ENCODE data around the gene SART3. TPM values are rescaled to one million over a fixed set of nuclear protein-coding genes. Genes with fewer than 3 reads are reported as not detected.

The SART3 gene
- total and polyA plus RNA-seq, 10 of the 15 experiments (the other 5 are each of a cell fraction or from before 2014, with no cell fraction given) = 8.8 to 179 (median 54.9) TPM

DNA sequence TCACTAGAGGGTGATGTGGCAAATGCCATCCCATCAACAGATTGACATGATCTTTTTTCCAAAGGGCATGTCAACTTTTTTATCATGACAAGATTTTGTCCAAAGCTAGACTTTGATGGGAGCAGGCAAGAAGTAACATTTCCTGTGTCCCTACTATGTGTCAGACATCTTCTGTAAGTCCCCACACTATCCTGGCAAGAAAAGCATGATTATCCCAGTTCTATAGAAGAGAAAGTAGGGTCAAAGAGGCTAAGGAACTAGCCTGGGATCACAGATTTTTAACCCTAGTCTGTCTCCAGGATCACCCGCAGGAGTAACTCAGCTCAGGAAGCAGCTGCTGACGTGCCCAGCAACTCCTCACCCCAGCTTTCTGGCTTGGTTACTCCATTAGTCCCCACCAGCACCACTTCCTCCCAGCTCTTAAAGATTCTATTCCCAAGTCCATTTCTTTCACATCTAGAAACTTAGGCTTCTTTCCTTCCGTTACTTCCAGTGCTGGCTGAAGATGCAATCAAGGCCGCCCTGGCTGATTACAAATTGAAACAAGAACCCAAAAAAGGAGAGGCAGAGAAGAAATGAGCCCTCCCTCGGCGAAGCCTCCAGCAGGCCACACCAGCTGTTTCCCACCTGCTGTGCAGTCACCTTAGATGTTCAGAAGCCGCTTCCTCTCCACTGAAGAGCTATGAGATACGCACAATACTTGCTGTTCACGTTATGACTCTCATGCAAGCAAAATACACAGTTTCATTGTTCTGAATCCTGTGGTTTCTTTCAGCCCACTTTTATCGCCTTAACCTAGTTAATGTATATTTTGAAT lies 7.6 kb upstream of the SART3 start (continued):
- no peak for TF ChIP-seq CEBPB (IDR thresholded peaks at IDR 0.05; ENCODE audit: borderline replicate concordance in 1 of 2, low read depth in 2 of 2, low read length in 2 of 2)
- TF ChIP-seq, protein P1, sequence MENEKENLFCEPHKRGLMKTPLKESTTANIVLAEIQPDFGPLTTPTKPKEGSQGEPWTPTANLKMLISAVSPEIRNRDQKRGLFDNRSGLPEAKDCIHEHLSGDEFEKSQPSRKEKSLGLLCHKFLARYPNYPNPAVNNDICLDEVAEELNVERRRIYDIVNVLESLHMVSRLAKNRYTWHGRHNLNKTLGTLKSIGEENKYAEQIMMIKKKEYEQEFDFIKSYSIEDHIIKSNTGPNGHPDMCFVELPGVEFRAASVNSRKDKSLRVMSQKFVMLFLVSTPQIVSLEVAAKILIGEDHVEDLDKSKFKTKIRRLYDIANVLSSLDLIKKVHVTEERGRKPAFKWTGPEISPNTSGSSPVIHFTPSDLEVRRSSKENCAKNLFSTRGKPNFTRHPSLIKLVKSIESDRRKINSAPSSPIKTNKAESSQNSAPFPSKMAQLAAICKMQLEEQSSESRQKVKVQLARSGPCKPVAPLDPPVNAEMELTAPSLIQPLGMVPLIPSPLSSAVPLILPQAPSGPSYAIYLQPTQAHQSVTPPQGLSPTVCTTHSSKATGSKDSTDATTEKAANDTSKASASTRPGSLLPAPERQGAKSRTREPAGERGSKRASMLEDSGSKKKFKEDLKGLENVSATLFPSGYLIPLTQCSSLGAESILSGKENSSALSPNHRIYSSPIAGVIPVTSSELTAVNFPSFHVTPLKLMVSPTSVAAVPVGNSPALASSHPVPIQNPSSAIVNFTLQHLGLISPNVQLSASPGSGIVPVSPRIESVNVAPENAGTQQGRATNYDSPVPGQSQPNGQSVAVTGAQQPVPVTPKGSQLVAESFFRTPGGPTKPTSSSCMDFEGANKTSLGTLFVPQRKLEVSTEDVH (IDR thresholded peaks at IDR 0.05; ENCODE audit: low read depth, partially characterized antibody) = peak; percentile 28
- no peak for TF ChIP-seq FOXM1 (IDR thresholded peaks at IDR 0.05; ENCODE audit: low read depth, low read length)
- no peak for TF ChIP-seq NFYB (IDR thresholded peaks at IDR 0.05; ENCODE audit: insufficient read depth, low read depth, low read length)
- TF ChIP-seq, protein P2, sequence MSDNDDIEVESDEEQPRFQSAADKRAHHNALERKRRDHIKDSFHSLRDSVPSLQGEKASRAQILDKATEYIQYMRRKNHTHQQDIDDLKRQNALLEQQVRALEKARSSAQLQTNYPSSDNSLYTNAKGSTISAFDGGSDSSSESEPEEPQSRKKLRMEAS (IDR thresholded peaks at IDR 0.05; ENCODE audit: low read depth, low read length) = 0 out of 2 replicates have a peak, but pooled peaks have one; percentile 40
- TF ChIP-seq HDGF (IDR thresholded peaks at IDR 0.05) = peak; percentile 80; the same call in 1 of the 2 replicates
- TF ChIP-seq NFYA (IDR thresholded peaks at IDR 0.05; ENCODE audit: borderline replicate concordance, low read depth, low read length) = no peak
- peak; percentile 89 for TF ChIP-seq SP1 (IDR thresholded peaks at IDR 0.05; ENCODE audit: low read depth, low read length)
- peak; percentile 45; the same call in 1 of the 2 replicates for TF ChIP-seq LARP7 (IDR thresholded peaks at IDR 0.05)
- no peak for TF ChIP-seq FOXK2 (IDR thresholded peaks at IDR 0.05)
- no peak for TF ChIP-seq STAT1 (conservative IDR thresholded peaks at IDR 0.05)
- peak; percentile 8 for TF ChIP-seq SIX5 (IDR thresholded peaks at IDR 0.05; ENCODE audit: low read depth, low read length, severe bottlenecking)
- TF ChIP-seq HDAC2 (IDR thresholded peaks at IDR 0.05) = no peak
- peak; percentile 98 for TF ChIP-seq PAX5 (IDR thresholded peaks at IDR 0.05; ENCODE audit: borderline replicate concordance, low read depth, low read length)
- TF ChIP-seq POLR2A (IDR thresholded peaks at IDR 0.05; ENCODE audit: low read depth, low read length) = peak; percentile 47
- TF ChIP-seq POLR2AphosphoS5 (IDR thresholded peaks at IDR 0.05; ENCODE audit: low read length) = peak; percentile 82
- peak; percentile 93 for TF ChIP-seq CUX1 (IDR thresholded peaks at IDR 0.05; ENCODE audit: insufficient replicate concordance, low read depth, low read length)
- TF ChIP-seq BCL11A (IDR thresholded peaks at IDR 0.05; ENCODE audit: low read depth, low read length) = peak; percentile 98
- no peak for TF ChIP-seq KDM1A (IDR thresholded peaks at IDR 0.05; ENCODE audit: borderline replicate concordance)
- TF ChIP-seq MEF2B (IDR thresholded peaks at IDR 0.05; ENCODE audit: partially characterized antibody, poor library complexity, severe bottlenecking) = peak; percentile 91
- TF ChIP-seq TAF1 (IDR thresholded peaks at IDR 0.05; ENCODE audit: borderline replicate concordance, low read depth, low read length) = no peak
- TF ChIP-seq TCF7 (IDR thresholded peaks at IDR 0.05; ENCODE audit: borderline replicate concordance) = peak; percentile 78
- TF ChIP-seq HCFC1 (IDR thresholded peaks at IDR 0.05; ENCODE audit: low read length) = no peak
- peak; percentile 92 for TF ChIP-seq POU2F2 (IDR thresholded peaks at IDR 0.05; ENCODE audit: borderline replicate concordance, low read depth, low read length)

All from GM12878 (cell line).